ENCODE data around the gene MAL. TPM values are rescaled to one million over a fixed set of nuclear protein-coding genes. Genes with fewer than 3 reads are reported as not detected.
A peak's percentile ranks its signal among the peaks of the same experiment; 100 is the strongest.

Gene MAL
- total and polyA plus RNA-seq, 2 experiments from 2014 or later, result not detected

DNA sequence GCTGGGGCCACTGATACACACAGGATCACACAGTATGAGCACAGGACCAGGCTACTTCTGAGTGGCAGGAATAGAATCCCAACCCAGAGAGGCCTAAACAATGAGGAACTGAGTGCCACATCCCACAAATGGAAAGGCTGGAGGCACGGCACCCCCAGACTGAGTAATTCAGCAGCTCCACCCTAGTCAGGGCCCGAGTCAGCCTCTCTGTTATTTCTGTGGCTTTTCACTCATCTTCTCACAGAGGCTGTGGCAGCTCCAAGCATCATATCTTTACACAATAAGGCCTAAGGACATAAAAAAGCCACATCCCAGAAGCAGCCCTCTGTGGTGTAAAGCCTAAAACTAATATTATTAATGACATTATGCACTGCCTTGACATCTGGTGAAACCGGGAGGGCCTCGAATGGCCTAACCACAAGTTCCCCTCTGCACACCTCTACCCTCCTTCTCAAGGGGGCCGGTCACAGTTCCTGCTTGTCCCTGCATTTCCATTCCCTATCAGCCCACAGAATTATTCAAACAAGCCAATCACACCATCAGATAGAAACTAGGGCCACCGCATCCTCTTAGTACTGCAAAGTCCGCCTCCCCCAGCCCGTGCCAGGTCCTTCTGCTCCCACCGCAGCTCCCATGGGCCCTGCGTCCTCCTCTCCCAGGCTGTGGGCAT is 12.5 kb upstream of the MAL start:
- peaks cover 35% of the 10 kb centered on the region for H3K27me3 ChIP-seq (replicated peaks; ENCODE audit: insufficient read depth)
- no peak overlapping the region for H2AFZ ChIP-seq
- H3K9me3 ChIP-seq (ENCODE audit: low read depth), result no peaks in the 10 kb centered on the region
- no peak overlapping the region for H3K4me3 ChIP-seq
- no peaks in the 10 kb centered on the region for H3K79me2 ChIP-seq (ENCODE audit: insufficient read depth)
- no peak overlapping the region for H3K27ac ChIP-seq
- H3F3A ChIP-seq (ENCODE audit: insufficient read depth), result no peaks in the 10 kb centered on the region
- H3K9me2 ChIP-seq (ENCODE audit: insufficient read depth), result no peaks in the 10 kb centered on the region
- no peaks in the 10 kb centered on the region for H3K4me1 ChIP-seq (ENCODE audit: insufficient read depth)
- in situ Hi-C loops (cut with MboI), result no loop called here
- no peaks in the 10 kb centered on the region for H4K20me1 ChIP-seq (ENCODE audit: insufficient read depth)
- H3K4me2 ChIP-seq (ENCODE audit: unreplicated experiment), result no peak overlapping the region
- WGBS, 2 experiments (ENCODE audit: low coverage in 1 of 2, low lambda C conversion rate in 2 of 2, missing lambda C conversion rate in 2 of 2), result 67 to 71% methylated on average over 10 of the region's 10 CpGs
- DNase-seq, result peak; percentile 65
- H3K36me3 ChIP-seq (ENCODE audit: low read depth), result no peaks in the 10 kb centered on the region
- no peak overlapping the region for H3K9ac ChIP-seq
- TF ChIP-seq EZH2 (IDR thresholded peaks at IDR 0.05; ENCODE audit: insufficient read depth, poor library complexity, severe bottlenecking), result no peak
- TF ChIP-seq EZH2phosphoT487 (IDR thresholded peaks at IDR 0.05; ENCODE audit: insufficient read depth, low read depth), result no peak

DNA sequence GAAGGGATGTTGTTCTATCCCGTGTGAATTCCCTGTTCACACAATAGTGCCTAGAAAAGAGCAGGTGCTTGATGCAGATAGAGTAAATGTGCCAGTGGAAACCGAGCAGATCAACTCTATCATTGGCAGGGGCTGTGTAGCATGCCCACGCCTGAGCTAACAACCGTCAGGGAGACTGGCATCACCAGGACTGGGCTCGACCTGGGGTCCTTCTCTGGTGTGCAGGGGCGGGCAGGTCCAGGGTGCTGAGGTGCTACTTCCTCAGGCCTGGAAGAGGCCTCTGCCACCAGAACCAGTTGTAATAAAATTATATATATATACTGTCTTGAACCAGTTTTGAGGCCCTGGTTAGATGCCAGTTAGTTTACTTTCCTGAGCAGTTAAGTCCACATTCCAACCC is 11.8 kb upstream of the MAL start:
- in situ Hi-C loops (cut with MboI), result no loop called here
- H3K9ac ChIP-seq, result no peak overlapping the region

DNA sequence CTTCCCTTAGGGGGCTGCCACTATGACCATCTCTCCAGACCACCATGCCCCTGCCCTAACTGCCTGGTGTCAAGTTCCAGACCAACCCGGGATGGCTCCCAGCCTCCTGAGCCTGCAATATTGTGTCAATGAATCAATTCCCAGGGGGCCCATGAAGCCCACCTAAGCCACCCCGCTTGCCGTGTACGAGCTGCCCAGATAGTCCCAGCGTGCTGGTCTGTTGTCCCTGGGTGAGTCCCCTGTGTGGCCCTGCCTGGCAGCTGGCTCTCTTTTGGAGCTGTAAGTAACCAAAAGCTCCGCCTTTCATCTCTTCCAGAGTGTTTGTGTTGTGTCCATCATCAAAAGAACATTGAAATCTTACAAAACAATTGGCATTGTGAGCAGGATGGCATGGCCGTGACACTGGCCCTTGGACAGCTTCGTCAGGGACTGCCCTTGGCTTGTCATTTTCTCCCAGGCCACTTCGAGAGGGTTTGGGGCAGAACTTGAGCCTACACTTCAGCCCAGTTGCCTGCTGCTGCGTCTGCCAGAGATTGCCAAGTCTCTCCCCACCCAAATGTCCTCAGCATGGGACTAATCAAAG is 11.3 kb upstream of the MAL start:
- H2AFZ ChIP-seq, result no peak overlapping the region
- peaks cover 42% of the 10 kb centered on the region for H3K27me3 ChIP-seq (replicated peaks; ENCODE audit: insufficient read depth)
- DNase-seq, result no peak
- no peak for TF ChIP-seq EZH2 (IDR thresholded peaks at IDR 0.05; ENCODE audit: insufficient read depth, poor library complexity, severe bottlenecking)
- TF ChIP-seq EZH2phosphoT487 (IDR thresholded peaks at IDR 0.05; ENCODE audit: insufficient read depth, low read depth), result no peak
- H3K79me2 ChIP-seq (ENCODE audit: insufficient read depth), result no peaks in the 10 kb centered on the region
- H3K4me2 ChIP-seq (ENCODE audit: unreplicated experiment), result no peak overlapping the region
- WGBS, 2 experiments (ENCODE audit: low coverage in 1 of 2, low lambda C conversion rate in 2 of 2, missing lambda C conversion rate in 2 of 2), result 27 to 37% methylated on average over 10 of the region's 10 CpGs
- H4K20me1 ChIP-seq (ENCODE audit: insufficient read depth), result no peaks in the 10 kb centered on the region
- no peak overlapping the region for H3K27ac ChIP-seq
- no peaks in the 10 kb centered on the region for H3K4me1 ChIP-seq (ENCODE audit: insufficient read depth)
- no peaks in the 10 kb centered on the region for H3K9me2 ChIP-seq (ENCODE audit: insufficient read depth)
- no peaks in the 10 kb centered on the region for H3K9me3 ChIP-seq (ENCODE audit: low read depth)
- no peaks in the 10 kb centered on the region for H3F3A ChIP-seq (ENCODE audit: insufficient read depth)
- H3K36me3 ChIP-seq (ENCODE audit: low read depth), result no peaks in the 10 kb centered on the region
- no peak overlapping the region for H3K4me3 ChIP-seq
- H3K9ac ChIP-seq, result no peak overlapping the region
- in situ Hi-C loops (cut with MboI), result no loop called here

More for the DNA sequence above, 11.8 kb upstream of the MAL start:
- Histone ChIP-seq H3K27me3 (replicated peaks; ENCODE audit: insufficient read depth) (peaks cover 42% of the 10 kb centered on the region), H3K27ac (no peak overlapping the region), H2AFZ (no peak overlapping the region), H3F3A (ENCODE audit: insufficient read depth) (no peaks in the 10 kb centered on the region), H3K4me2 (ENCODE audit: unreplicated experiment) (no peak overlapping the region), H4K20me1 (ENCODE audit: insufficient read depth) (no peaks in the 10 kb centered on the region), H3K36me3 (ENCODE audit: low read depth) (no peaks in the 10 kb centered on the region), H3K9me3 (ENCODE audit: low read depth) (no peaks in the 10 kb centered on the region), H3K4me1 (ENCODE audit: insufficient read depth) (no peaks in the 10 kb centered on the region), H3K4me3 (no peak overlapping the region), H3K79me2 (ENCODE audit: insufficient read depth) (no peaks in the 10 kb centered on the region), H3K9me2 (ENCODE audit: insufficient read depth) (no peaks in the 10 kb centered on the region)
- WGBS, 2 experiments (ENCODE audit: low coverage in 1 of 2, low lambda C conversion rate in 2 of 2, missing lambda C conversion rate in 2 of 2), result 33 to 34% methylated on average over 6 of the region's 6 CpGs
- TF ChIP-seq EZH2phosphoT487 (IDR thresholded peaks at IDR 0.05; ENCODE audit: insufficient read depth, low read depth), result no peak
- no peak for TF ChIP-seq EZH2 (IDR thresholded peaks at IDR 0.05; ENCODE audit: insufficient read depth, poor library complexity, severe bottlenecking)
- no peak for DNase-seq

DNA sequence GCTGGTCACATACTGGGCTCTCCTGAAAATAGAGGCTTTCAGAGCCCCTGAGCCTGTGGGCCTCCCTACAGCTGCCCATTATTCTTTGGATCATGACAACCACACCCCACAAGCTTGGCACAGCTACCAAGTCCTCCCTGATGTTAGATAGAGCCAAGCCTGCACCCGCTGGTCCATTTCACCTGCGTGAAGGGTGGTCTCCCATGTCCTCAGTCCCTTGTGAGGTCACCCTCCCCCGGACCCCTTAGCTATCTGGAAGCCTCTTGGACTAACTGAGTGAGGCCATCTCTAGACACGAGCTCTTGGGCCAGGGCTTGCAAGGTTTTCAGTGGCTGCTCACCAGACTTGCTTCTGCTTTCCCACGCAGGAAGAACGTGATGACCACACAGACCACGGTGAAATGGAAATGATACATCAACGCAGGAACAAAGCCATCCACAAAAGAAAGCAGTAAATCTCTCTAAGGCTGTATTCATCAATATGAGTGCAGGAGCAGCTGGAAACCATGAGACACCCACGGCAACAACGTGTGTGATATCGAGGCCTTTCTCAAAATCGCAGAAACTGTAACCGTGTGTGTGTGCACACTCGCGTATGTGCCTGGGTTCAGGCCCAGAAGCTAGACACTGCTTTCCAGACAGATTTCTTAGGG is 10.1 kb upstream of the MAL start:
- in situ Hi-C loops (cut with MboI), result no loop called here

More for the DNA sequence above, 10.1 kb upstream of the MAL start:
- Histone ChIP-seq H3K4me3 (no peak overlapping the region), H3K9me2 (ENCODE audit: insufficient read depth) (no peaks in the 10 kb centered on the region), H3K27me3 (replicated peaks; ENCODE audit: insufficient read depth) (peaks cover 39% of the 10 kb centered on the region), H3K79me2 (ENCODE audit: insufficient read depth) (no peaks in the 10 kb centered on the region), H3K9me3 (ENCODE audit: low read depth) (no peaks in the 10 kb centered on the region), H3K4me2 (ENCODE audit: unreplicated experiment) (no peak overlapping the region), H2AFZ (no peak overlapping the region), H3F3A (ENCODE audit: insufficient read depth) (no peaks in the 10 kb centered on the region), H3K9ac (no peak overlapping the region), H3K27ac (no peak overlapping the region), H4K20me1 (ENCODE audit: insufficient read depth) (no peaks in the 10 kb centered on the region), H3K4me1 (ENCODE audit: insufficient read depth) (no peaks in the 10 kb centered on the region), H3K36me3 (ENCODE audit: low read depth) (no peaks in the 10 kb centered on the region)
- peak; percentile 16 for DNase-seq
- no peak for TF ChIP-seq EZH2 (IDR thresholded peaks at IDR 0.05; ENCODE audit: insufficient read depth, poor library complexity, severe bottlenecking)
- TF ChIP-seq EZH2phosphoT487 (IDR thresholded peaks at IDR 0.05; ENCODE audit: insufficient read depth, low read depth), result no peak
- WGBS, 2 experiments (ENCODE audit: low coverage in 1 of 2, low lambda C conversion rate in 2 of 2, missing lambda C conversion rate in 2 of 2), result 15 to 24% methylated on average over 15 of the region's 15 CpGs
